ENCODE measurements around the gene ABHD2. TPM values are rescaled to one million over a fixed set of nuclear protein-coding genes. Genes with fewer than 3 reads are reported as not detected.

Gene ABHD2
- polyA plus RNA-seq, 1 experiment: 69.6 TPM

DNA sequence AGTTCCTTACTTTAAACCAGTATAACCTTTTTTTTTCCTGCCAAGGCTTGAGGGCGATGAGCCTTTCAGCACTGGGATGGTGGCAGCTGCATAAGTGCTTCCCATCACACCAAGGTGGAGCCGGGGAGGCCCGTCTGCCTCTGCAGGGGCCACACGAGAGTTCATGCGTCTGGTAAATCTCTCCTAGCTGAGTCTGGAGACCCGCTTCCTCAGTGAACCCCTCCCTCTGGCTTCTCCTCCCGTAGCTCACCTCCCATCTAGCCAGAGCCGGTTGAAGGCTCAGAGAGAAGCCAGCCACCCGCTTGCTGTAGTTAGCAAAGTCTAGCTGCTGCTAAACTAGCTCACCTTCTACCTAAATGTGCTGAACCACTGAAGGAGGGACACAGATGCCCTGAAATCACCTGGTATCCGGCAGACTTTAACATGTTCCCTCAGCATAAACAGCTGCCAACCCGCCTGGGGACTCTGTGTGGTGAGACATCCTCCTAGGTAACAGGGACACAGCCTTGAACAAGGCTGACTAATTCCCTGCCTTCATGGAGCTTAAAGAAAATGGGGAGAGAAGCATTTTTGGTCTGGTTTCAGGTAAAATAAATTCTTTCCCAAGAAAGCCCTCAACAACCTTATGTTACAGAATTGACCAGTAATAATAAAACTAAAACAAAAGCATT, 90.2 kb downstream of the ABHD2 start:
- DNase-seq (ENCODE audit: low read depth): no peak
- POLR2A ChIA-PET: interaction anchor here (0.6 to 1.0 kb wide), 2 partner anchors 65 to 274 kb away, joined by 3 to 4 read pairs; partner anchors contain the start of gene FANCI
- TF ChIP-seq, protein P1, sequence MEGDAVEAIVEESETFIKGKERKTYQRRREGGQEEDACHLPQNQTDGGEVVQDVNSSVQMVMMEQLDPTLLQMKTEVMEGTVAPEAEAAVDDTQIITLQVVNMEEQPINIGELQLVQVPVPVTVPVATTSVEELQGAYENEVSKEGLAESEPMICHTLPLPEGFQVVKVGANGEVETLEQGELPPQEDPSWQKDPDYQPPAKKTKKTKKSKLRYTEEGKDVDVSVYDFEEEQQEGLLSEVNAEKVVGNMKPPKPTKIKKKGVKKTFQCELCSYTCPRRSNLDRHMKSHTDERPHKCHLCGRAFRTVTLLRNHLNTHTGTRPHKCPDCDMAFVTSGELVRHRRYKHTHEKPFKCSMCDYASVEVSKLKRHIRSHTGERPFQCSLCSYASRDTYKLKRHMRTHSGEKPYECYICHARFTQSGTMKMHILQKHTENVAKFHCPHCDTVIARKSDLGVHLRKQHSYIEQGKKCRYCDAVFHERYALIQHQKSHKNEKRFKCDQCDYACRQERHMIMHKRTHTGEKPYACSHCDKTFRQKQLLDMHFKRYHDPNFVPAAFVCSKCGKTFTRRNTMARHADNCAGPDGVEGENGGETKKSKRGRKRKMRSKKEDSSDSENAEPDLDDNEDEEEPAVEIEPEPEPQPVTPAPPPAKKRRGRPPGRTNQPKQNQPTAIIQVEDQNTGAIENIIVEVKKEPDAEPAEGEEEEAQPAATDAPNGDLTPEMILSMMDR (IDR thresholded peaks at IDR 0.05; ENCODE audit: insufficient read depth, low read depth, low read length): no peak
- no peaks in the 10 kb centered on the region for H3K36me3 ChIP-seq (ENCODE audit: control insufficient read depth, insufficient read depth, low read length)
- no peak overlapping the region for H3K4me3 ChIP-seq (ENCODE audit: low read depth, low read length)
- H3K27me3 ChIP-seq (ENCODE audit: control insufficient read depth, insufficient read depth, low read length): no peaks in the 10 kb centered on the region
- CTCF ChIA-PET: interaction anchor here (0.5 to 10.4 kb wide), 39 partner anchors 10 to 1399 kb away, joined by 3 to 306 read pairs (median 5); no protein-coding TSS in a partner anchor

DNA sequence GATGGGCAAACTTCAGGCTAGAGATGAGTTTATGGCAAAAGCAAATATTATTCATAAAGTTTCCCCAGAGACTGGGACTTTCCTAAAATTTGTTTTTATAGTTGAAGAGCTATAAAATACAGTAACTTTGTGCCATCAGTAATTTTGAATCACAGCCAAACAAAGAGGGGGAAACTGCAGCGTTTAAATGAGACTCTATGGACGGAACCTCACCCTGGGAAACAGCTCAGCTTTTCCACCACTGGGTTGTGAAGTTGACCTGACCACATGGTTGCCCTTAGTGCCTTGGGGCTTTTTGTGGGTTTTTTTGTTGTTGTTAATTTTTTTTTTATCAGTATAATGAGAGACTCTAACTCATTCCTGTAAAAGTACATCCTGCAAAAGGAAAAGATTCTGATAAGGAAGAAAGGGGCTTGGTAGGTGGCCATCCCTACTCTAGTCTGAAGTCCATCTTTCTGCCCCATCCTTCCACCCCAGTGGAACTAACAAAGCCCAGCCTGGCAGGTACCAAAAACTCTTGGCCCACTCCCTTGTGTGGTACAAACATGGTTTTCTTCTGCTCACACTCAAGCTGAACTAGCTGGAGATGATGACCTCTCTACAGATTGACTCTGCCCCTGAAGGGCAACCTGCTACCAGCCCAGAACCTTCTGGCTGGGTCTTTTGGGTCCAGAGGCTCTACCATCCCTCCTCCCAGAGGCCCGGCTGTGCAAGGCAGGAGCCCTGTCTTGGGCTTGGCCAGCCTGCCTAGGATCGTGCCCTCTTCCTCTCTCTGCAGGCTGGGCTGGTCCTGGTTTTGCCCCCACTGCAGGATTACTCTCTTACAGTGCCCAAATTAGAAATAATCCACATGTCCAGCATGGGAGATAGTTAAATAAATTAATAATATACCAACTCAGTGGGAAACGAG, 92.0 kb downstream of the ABHD2 start:
- POLR2A ChIA-PET: no interaction called here
- no peaks in the 10 kb centered on the region; the same call in 1 of the 2 replicates for H3K36me3 ChIP-seq (ENCODE audit: control insufficient read depth, insufficient read depth, low read length)
- DNase-seq (ENCODE audit: low read depth): peak; percentile 12

DNA sequence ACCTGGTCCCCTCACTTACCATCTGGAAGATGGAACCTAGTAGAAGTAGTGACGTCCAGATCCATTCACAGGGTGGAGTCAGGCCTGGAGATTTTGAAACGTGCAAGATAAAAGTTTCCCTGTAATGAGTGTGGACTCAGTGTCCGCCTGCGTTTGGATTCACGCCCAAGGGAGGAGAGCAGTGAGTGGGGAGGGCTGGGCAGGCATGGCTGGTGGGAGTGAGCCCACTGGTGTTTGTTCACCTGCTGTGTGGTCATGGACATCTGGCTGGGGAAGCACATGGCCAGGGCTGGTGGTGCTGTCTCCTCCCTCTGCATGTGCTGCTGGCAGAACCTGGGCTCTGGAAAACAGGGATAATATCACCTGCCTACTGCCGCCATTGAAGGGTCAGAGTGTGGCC, 96.1 kb downstream of the ABHD2 start:
- DNase-seq (ENCODE audit: low read depth): no peak
- no peaks in the 10 kb centered on the region; the same call in none of the 2 replicates for H3K36me3 ChIP-seq (ENCODE audit: control insufficient read depth, insufficient read depth, low read length)
- H3K4me3 ChIP-seq (ENCODE audit: low read depth, low read length): no peak overlapping the region
- H3K27me3 ChIP-seq (ENCODE audit: control insufficient read depth, insufficient read depth, low read length): no peaks in the 10 kb centered on the region
- CTCF ChIA-PET: interaction anchor here (1.1 to 1.2 kb wide), 2 partner anchors 13 to 23 kb away, joined by 3 to 4 read pairs; no protein-coding TSS in a partner anchor
- TF ChIP-seq, protein P1 (IDR thresholded peaks at IDR 0.05; ENCODE audit: insufficient read depth, low read depth, low read length): no peak
- POLR2A ChIA-PET: no interaction called here

More for the DNA sequence above, 92.0 kb downstream of the ABHD2 start:
- TF ChIP-seq, protein P1 (IDR thresholded peaks at IDR 0.05; ENCODE audit: insufficient read depth, low read depth, low read length): no peak
- Histone ChIP-seq H3K4me3 (ENCODE audit: low read depth, low read length) (no peak overlapping the region), H3K27me3 (ENCODE audit: control insufficient read depth, insufficient read depth, low read length) (no peaks in the 10 kb centered on the region)
- CTCF ChIA-PET: interaction anchor here (1.0 to 10.4 kb wide), 7 partner anchors 9 to 275 kb away, joined by 3 to 306 read pairs (median 4); no protein-coding TSS in a partner anchor

DNA sequence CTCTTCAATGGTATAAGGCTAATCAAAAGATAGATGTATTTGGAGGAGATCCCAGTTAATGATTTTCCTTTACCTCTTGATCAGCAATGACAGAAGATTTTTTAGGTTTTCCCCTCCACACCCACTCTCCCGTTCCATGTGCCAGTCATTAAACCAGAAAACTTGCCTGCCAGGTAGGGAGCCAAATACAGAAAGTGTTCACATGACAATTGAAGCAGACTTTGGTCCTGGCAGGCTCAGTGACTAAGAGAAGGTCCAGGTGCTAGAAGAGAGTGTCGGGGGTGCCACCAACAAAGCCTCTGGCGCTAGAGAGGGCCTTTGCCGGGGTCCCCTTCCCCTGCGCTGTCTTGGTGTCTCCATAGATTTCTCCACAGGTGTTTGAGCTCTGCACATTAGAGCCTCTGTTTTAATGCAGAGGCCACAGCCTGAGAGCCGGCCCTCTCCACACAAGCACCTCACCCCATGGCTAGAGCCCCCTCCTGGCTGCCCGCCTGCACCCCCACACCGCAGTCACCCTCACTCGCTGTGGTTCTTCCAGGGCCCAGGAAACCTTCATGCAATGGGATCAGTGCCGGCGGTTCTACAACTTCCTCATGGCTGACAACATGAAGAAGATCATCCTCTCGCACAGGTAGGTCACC, 96.8 kb downstream of the ABHD2 start:
- TF ChIP-seq, protein P1 (IDR thresholded peaks at IDR 0.05; ENCODE audit: insufficient read depth, low read depth, low read length): no peak
- H3K36me3 ChIP-seq (ENCODE audit: control insufficient read depth, insufficient read depth, low read length): no peaks in the 10 kb centered on the region; the same call in none of the 2 replicates
- no peak overlapping the region for H3K4me3 ChIP-seq (ENCODE audit: low read depth, low read length)
- no peak for DNase-seq (ENCODE audit: low read depth)
- CTCF ChIA-PET: interaction anchor here (1.1 kb wide), 1 partner anchor 22 kb away, joined by 3 read pairs; no protein-coding TSS in a partner anchor
- POLR2A ChIA-PET: no interaction called here
- no peaks in the 10 kb centered on the region for H3K27me3 ChIP-seq (ENCODE audit: control insufficient read depth, insufficient read depth, low read length)
